Aorta (tissue), 5 donors: ENCODE results near the gene ERCC1. TPM values are rescaled to one million over a fixed set of nuclear protein-coding genes. Genes with fewer than 3 reads are reported as not detected.
A peak's percentile ranks its signal among the peaks of the same experiment; 100 is the strongest.

Source experiments
- ATAC-seq: fragments of 200-7000 bp; cut with Tn5 transposase; one replicate; pipeline ENCODE4 v1.9.1; 2022; ENCODE audit warnings: moderate library complexity; ENCODE audit not compliant: low FRiP score
- DNase-seq, 2 donors: peaks; one replicate each; pipeline ENCODE4 v3.0.0-alpha.2; 2020
- H3K27ac ChIP-seq, 2 donors: one replicate each; pipeline ENCODE4 v1.5.1; 2013; ENCODE audit warnings: low read length in 2 of 2, mild to moderate bottlenecking in 2 of 2, moderate library complexity in 2 of 2, control low read depth in 1 of 2, inconsistent platforms in 1 of 2, low read depth in 1 of 2
- H3K27me3 ChIP-seq, 2 donors: one replicate each; pipeline ENCODE4 v1.6.1; 2013; ENCODE audit warnings: control low read depth in 1 of 2, low read length in 1 of 2, mild to moderate bottlenecking in 1 of 2, moderate library complexity in 1 of 2; ENCODE audit not compliant: insufficient read depth in 2 of 2, control insufficient read depth in 1 of 2
- H3K36me3 ChIP-seq, 2 donors: one replicate each; pipeline ENCODE4 v1.6.1; 2013; ENCODE audit warnings: control low read depth in 1 of 2, low read length in 1 of 2, mild to moderate bottlenecking in 1 of 2; ENCODE audit not compliant: insufficient read depth in 2 of 2, control insufficient read depth in 1 of 2
- H3K4me1 ChIP-seq, 2 donors: one replicate each; pipeline ENCODE4 v1.6.1; 2013; ENCODE audit warnings: low read length in 2 of 2, control low read depth in 1 of 2, mild to moderate bottlenecking in 1 of 2, moderate library complexity in 1 of 2; ENCODE audit not compliant: insufficient read depth in 2 of 2, control insufficient read depth in 1 of 2
- H3K4me3 ChIP-seq, 2 donors: one replicate each; pipeline ENCODE4 v1.5.1; 2013; ENCODE audit warnings: low read length in 2 of 2, control low read depth in 1 of 2, mild to moderate bottlenecking in 1 of 2
- H3K9me3 ChIP-seq: one replicate; pipeline ENCODE4 v1.6.1; 2013; ENCODE audit warnings: mild to moderate bottlenecking, low read length; ENCODE audit not compliant: control insufficient read depth
- WGBS, 2 donors: extraction: QIAGEN DNeasy Blood & Tissue Kit; methylation state at CpG; one replicate each; pipeline ENCODE4 v1.1.7; 2013; 5-methylcytosine and 5-hydroxymethylcytosine counted together
- intact Hi-C, 2 donors: fragments of 100-400 bp; cut with DNase I; formaldehyde crosslinking; loops; one replicate each; pipeline versions ENCODE4 v1.14.2 to v1.15.0; 2022
- polyA plus RNA-seq, 2 donors: library from polyadenylated mRNA; stranded (reverse); fragments of 200-250 nt; gene quantifications; one replicate each; pipeline ENCODE4 v1.2.3, GENCODE V29; 2013
- total RNA-seq, 2 donors: library from RNA; stranded (reverse); fragmentation: NEBNext Ultra II Directional; extraction: Animal tissue kit (Norgen Biotek cat#: 25700); gene quantifications; one replicate each; pipeline ENCODE4 v1.2.1, GENCODE V29; 2021
- donor health status: healthy with polysubstance abuse.
- donor health status: Bipolar disorder and iron deficiency.
- donor health status: DM: no; HTN: no; CAD: no.
- donor health status: DM: no; HTN: no; CAD: no.
- donor health status: DM: yes; HTN: yes; CAD: no.

The ERCC1 gene
- total and polyA plus RNA-seq, 4 donors: 44.5 to 81.7 (median 65.6) TPM

- DNase-seq (no peak), ATAC-seq (no peak)
- H3K27ac ChIP-seq: no peak overlapping the region
- H3K36me3 ChIP-seq: no peaks in the 10 kb centered on the region
- WGBS, 2 donors: 60 to 63% methylated on average over 7 of the region's 7 CpGs
- intact Hi-C loops: no loop called here
- no peak overlapping the region for H3K4me3 ChIP-seq
- H3K27me3 ChIP-seq: no peaks in the 10 kb centered on the region
- H3K9me3 ChIP-seq: no peaks in the 10 kb centered on the region
- no peaks in the 10 kb centered on the region for H3K4me1 ChIP-seq
Measured at GRCh38 chr19:45448887-45449299, 25.2 kb upstream of the ERCC1 start.

GRCh38 chr19:45448425-45448756 is 24.7 kb upstream of the ERCC1 start:
- Histone ChIP-seq H3K9me3 (no peaks in the 10 kb centered on the region), H3K4me1 (no peaks in the 10 kb centered on the region), H3K4me3 (no peak overlapping the region), H3K27me3 (no peaks in the 10 kb centered on the region), H3K36me3 (no peaks in the 10 kb centered on the region), H3K27ac (no peak overlapping the region)
- no peak for ATAC-seq
- WGBS, 2 donors: 94% methylated on average over 3 of the region's 3 CpGs
- intact Hi-C loops: no loop called here
- no peak for DNase-seq

- Histone ChIP-seq H3K4me3 (no peak overlapping the region), H3K9me3 (no peaks in the 10 kb centered on the region), H3K36me3 (no peaks in the 10 kb centered on the region), H3K27me3 (no peaks in the 10 kb centered on the region), H3K27ac (no peak overlapping the region), H3K4me1 (no peaks in the 10 kb centered on the region)
- WGBS, 2 donors: 64% methylated on average over 7 of the region's 7 CpGs
- intact Hi-C loops: no loop called here
- DNase-seq (no peak), ATAC-seq (no peak)
Measured at GRCh38 chr19:45446944-45447343, 23.2 kb upstream of the ERCC1 start.

- intact Hi-C loops: no loop called here
- Histone ChIP-seq H3K27me3 (no peaks in the 10 kb centered on the region), H3K4me3 (no peak overlapping the region), H3K9me3 (no peaks in the 10 kb centered on the region), H3K4me1 (no peaks in the 10 kb centered on the region), H3K27ac (no peak overlapping the region), H3K36me3 (no peaks in the 10 kb centered on the region)
- DNase-seq: no peak
- ATAC-seq: no peak
- 83 to 86% methylated on average over 6 of the region's 6 CpGs for WGBS, 2 donors
Measured at GRCh38 chr19:45446295-45446694, 22.6 kb upstream of the ERCC1 start.

- H3K9me3 ChIP-seq: no peaks in the 10 kb centered on the region
- WGBS, 2 donors: 94% methylated on average over 4 of the region's 4 CpGs
- H3K4me3 ChIP-seq: no peak overlapping the region
- intact Hi-C loops: no loop called here
- DNase-seq (no peak), ATAC-seq (no peak)
- H3K27me3 ChIP-seq: no peaks in the 10 kb centered on the region
- no peak overlapping the region for H3K27ac ChIP-seq
- H3K4me1 ChIP-seq: no peaks in the 10 kb centered on the region
- no peaks in the 10 kb centered on the region for H3K36me3 ChIP-seq
Measured at GRCh38 chr19:45445139-45445538, 21.4 kb upstream of the ERCC1 start.

- WGBS, 2 donors: 13 to 17% methylated on average over 35 to 47 of the region's 47 CpGs
- Histone ChIP-seq H3K36me3 (no peaks in the 10 kb centered on the region), H3K4me1 (no peaks in the 10 kb centered on the region), H3K27ac (peak overlapping the region; percentile 78 to 88), H3K27me3 (no peaks in the 10 kb centered on the region), H3K4me3 (no peak overlapping the region), H3K9me3 (no peaks in the 10 kb centered on the region)
- DNase-seq (peak; percentile 97 to 99), ATAC-seq (peak; percentile 84)
- intact Hi-C loops: no loop called here
Measured at GRCh38 chr19:45444318-45445041, 20.8 kb upstream of the ERCC1 start.

- no peaks in the 10 kb centered on the region for H3K9me3 ChIP-seq
- intact Hi-C loops: no loop called here
- no peaks in the 10 kb centered on the region for H3K27me3 ChIP-seq
- DNase-seq (peak; percentile 97 to 100), ATAC-seq (peak; percentile 91)
- H3K27ac ChIP-seq: peak overlapping the region; percentile 78 to 94
- 1% methylated on average over 44 to 49 of the region's 49 CpGs for WGBS, 2 donors
- no peaks in the 10 kb centered on the region for H3K36me3 ChIP-seq
- H3K4me3 ChIP-seq: peak overlapping the region; percentile 36 to 56
- no peaks in the 10 kb centered on the region for H3K4me1 ChIP-seq
Measured at GRCh38 chr19:45443462-45444317, 20.0 kb upstream of the ERCC1 start.

- Histone ChIP-seq H3K9me3 (no peaks in the 10 kb centered on the region), H3K36me3 (no peaks in the 10 kb centered on the region), H3K27ac (peak overlapping the region in 1 of 2 donors; percentile 79), H3K4me3 (no peak overlapping the region), H3K27me3 (no peaks in the 10 kb centered on the region), H3K4me1 (no peaks in the 10 kb centered on the region)
- WGBS, 2 donors: 25 to 27% methylated on average over 15 of the region's 15 CpGs
- ATAC-seq (no peak), DNase-seq (peak; percentile 80 to 85)
- intact Hi-C loops: no loop called here
Measured at GRCh38 chr19:45442778-45443461, 19.2 kb upstream of the ERCC1 start.
